Smooth muscle cell (in vitro differentiated cells): ENCODE results near the gene KCNN3. TPM values are rescaled to one million over a fixed set of nuclear protein-coding genes. Genes with fewer than 3 reads are reported as not detected.

Source experiments
- DNase-seq: peaks from one replicate; lab custom pipeline; 2025; ENCODE audit not compliant: unreplicated experiment; lab: John Stamatoyannopoulos, UW
- H2AFZ ChIP-seq: fragments of 200-600 bp; sonication (generic); 2 replicates; pipeline ENCODE4 v1.6.0; 2016; ENCODE audit warnings: antibody characterized with exemption, low read depth, mild to moderate bottlenecking
- H3F3A ChIP-seq: fragments of 200-600 bp; sonication (generic); 2 replicates; pipeline ENCODE4 v1.6.0; 2017; ENCODE audit warnings: antibody characterized with exemption, low read depth
- H3K27ac ChIP-seq: fragments of 200-600 bp; sonication (generic); 2 replicates; pipeline ENCODE4 v1.5.1; 2016; ENCODE audit warnings: low read depth, mild to moderate bottlenecking
- H3K27me3 ChIP-seq: fragments of 200-600 bp; sonication (generic); 2 replicates; pipeline ENCODE4 v1.6.1; 2016; ENCODE audit warnings: low read depth, mild to moderate bottlenecking
- H3K36me3 ChIP-seq: fragments of 200-600 bp; sonication (generic); 2 replicates; pipeline ENCODE4 v1.5.1; 2016; ENCODE audit warnings: low read depth
- H3K4me1 ChIP-seq: fragments of 200-600 bp; sonication (generic); 2 replicates; pipeline ENCODE4 v1.5.1; 2016; ENCODE audit warnings: low read depth
- H3K4me2 ChIP-seq: fragments of 200-600 bp; sonication (generic); 2 replicates; pipeline ENCODE4 v1.6.0; 2016; ENCODE audit warnings: mild to moderate bottlenecking
- H3K4me3 ChIP-seq: fragments of 200-600 bp; sonication (generic); 2 replicates; pipeline ENCODE4 v1.5.1; 2016; ENCODE audit warnings: mild to moderate bottlenecking
- H3K79me2 ChIP-seq: fragments of 200-600 bp; sonication (generic); 2 replicates; pipeline ENCODE4 v1.6.0; 2016; ENCODE audit warnings: low read depth, mild to moderate bottlenecking
- H3K9ac ChIP-seq: fragments of 200-600 bp; sonication (generic); 2 replicates; pipeline ENCODE4 v1.6.0; 2016; ENCODE audit warnings: low read depth
- H3K9me3 ChIP-seq: fragments of 200-600 bp; sonication (generic); replicated peaks from 2 replicates; pipeline ENCODE4 v1.5.1; 2016; ENCODE audit warnings: low read depth
- H4K20me1 ChIP-seq: fragments of 200-600 bp; sonication (generic); 2 replicates; pipeline ENCODE4 v1.6.0; 2016; ENCODE audit warnings: low read depth
- WGBS: methylation state at CpG from one replicate; pipeline ENCODE4 v1.1.7; 2016; ENCODE audit warnings: low lambda C conversion rate; 5-methylcytosine and 5-hydroxymethylcytosine counted together
- polyA plus RNA-seq: library from polyadenylated mRNA; unstranded; fragments of >200 nt; fragmentation: Nextera tagmentation; extraction: Ambion mirVana; gene quantifications from 2 replicates; pipeline ENCODE4 v1.2.1, GENCODE V29; 2016
- total RNA-seq: library from RNA; depleted of rRNA; stranded (reverse); fragments of >200 nt; gene quantifications from 2 replicates; pipeline ENCODE4 v1.2.3, GENCODE V29; 2014
- TF ChIP-seq, protein P1 (sequence below): fragments of 200-600 bp; sonication (generic); IDR thresholded peaks from 2 replicates; pipeline ENCODE4 v1.5.1; 2017; ENCODE audit warnings: borderline replicate concordance, mild to moderate bottlenecking, antibody characterized with exemption; ENCODE audit not compliant: insufficient read depth, poor library complexity, severe bottlenecking

KCNN3 gene
- total and polyA plus RNA-seq, 2 experiments from 2014 or later: 0.18 to 0.77 TPM

GRCh38 chr1:154838461-154838860 is 31.6 kb downstream of the KCNN3 start:
- Histone ChIP-seq H3K4me2 (no peak overlapping the region), H3K4me3 (no peak overlapping the region), H3K4me1 (peaks cover 15% of the 10 kb centered on the region), H2AFZ (no peak overlapping the region), H3K36me3 (no peaks in the 10 kb centered on the region), H4K20me1 (no peaks in the 10 kb centered on the region), H3K79me2 (no peaks in the 10 kb centered on the region), H3K9me3 (no peaks in the 10 kb centered on the region), H3F3A (no peaks in the 10 kb centered on the region), H3K9ac (no peak overlapping the region), H3K27ac (no peak overlapping the region), H3K27me3 (no peaks in the 10 kb centered on the region)
- DNase-seq: no peak
- WGBS: 81% methylated on average over 11 of the region's 11 CpGs
- TF ChIP-seq, protein P1, sequence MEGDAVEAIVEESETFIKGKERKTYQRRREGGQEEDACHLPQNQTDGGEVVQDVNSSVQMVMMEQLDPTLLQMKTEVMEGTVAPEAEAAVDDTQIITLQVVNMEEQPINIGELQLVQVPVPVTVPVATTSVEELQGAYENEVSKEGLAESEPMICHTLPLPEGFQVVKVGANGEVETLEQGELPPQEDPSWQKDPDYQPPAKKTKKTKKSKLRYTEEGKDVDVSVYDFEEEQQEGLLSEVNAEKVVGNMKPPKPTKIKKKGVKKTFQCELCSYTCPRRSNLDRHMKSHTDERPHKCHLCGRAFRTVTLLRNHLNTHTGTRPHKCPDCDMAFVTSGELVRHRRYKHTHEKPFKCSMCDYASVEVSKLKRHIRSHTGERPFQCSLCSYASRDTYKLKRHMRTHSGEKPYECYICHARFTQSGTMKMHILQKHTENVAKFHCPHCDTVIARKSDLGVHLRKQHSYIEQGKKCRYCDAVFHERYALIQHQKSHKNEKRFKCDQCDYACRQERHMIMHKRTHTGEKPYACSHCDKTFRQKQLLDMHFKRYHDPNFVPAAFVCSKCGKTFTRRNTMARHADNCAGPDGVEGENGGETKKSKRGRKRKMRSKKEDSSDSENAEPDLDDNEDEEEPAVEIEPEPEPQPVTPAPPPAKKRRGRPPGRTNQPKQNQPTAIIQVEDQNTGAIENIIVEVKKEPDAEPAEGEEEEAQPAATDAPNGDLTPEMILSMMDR: no peak

DNA sequence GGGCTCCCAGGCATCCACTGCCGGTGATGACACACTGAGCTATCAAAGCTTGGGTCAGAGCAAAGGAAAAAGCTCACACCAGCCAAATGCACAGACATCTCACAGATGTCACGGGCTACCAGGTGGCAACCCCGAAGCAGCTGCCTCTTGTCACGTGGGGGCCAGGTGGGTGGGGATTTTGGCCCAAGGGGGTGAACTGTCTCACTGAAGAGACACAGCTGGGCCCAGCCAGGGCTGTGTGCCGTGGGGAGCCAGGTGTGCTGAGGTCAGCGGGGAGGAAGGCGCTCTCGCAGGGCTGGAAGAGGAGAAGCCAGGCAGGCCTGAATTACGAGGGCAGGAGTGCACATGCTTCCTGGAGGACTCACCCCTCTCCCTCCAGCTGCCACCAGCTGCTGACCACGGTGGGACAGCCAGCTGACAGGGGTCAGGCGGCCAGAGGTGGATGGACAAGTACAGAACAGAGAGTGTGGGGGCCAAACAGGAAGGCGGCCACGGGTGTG is 32.4 kb downstream of the KCNN3 start:
- H3K36me3 ChIP-seq: no peaks in the 10 kb centered on the region
- peaks cover 15% of the 10 kb centered on the region for H3K4me1 ChIP-seq
- no peak overlapping the region for H3K4me2 ChIP-seq
- H3K27me3 ChIP-seq: no peaks in the 10 kb centered on the region
- no peaks in the 10 kb centered on the region for H4K20me1 ChIP-seq
- H3K9me3 ChIP-seq: no peaks in the 10 kb centered on the region
- TF ChIP-seq, protein P1: no peak
- no peak for DNase-seq
- no peak overlapping the region for H3K4me3 ChIP-seq
- WGBS: 93% methylated on average over 13 of the region's 13 CpGs
- H3K9ac ChIP-seq: no peak overlapping the region
- H3K79me2 ChIP-seq: no peaks in the 10 kb centered on the region
- no peaks in the 10 kb centered on the region for H3F3A ChIP-seq
- no peak overlapping the region for H3K27ac ChIP-seq
- no peak overlapping the region for H2AFZ ChIP-seq

GRCh38 chr1:154837034-154837671 is 32.9 kb downstream of the KCNN3 start:
- H3K9ac ChIP-seq: no peak overlapping the region
- no peak overlapping the region for H3K27ac ChIP-seq
- H3K79me2 ChIP-seq: no peaks in the 10 kb centered on the region
- H3K36me3 ChIP-seq: no peaks in the 10 kb centered on the region
- no peak for DNase-seq
- TF ChIP-seq, protein P1: no peak
- H3K4me2 ChIP-seq: no peak overlapping the region
- no peaks in the 10 kb centered on the region for H3K27me3 ChIP-seq
- no peak overlapping the region for H2AFZ ChIP-seq
- H3K9me3 ChIP-seq: no peaks in the 10 kb centered on the region
- H3K4me1 ChIP-seq: peaks cover 15% of the 10 kb centered on the region
- H4K20me1 ChIP-seq: no peaks in the 10 kb centered on the region
- WGBS: 89% methylated on average over 13 of the region's 13 CpGs
- no peak overlapping the region for H3K4me3 ChIP-seq
- H3F3A ChIP-seq: no peaks in the 10 kb centered on the region
